PC-3 (cell line): ENCODE measurements around the gene MVB12B. TPM values are rescaled to one million over a fixed set of nuclear protein-coding genes. Genes with fewer than 3 reads are reported as not detected.

ENCODE experiments used
- ATAC-seq: fragments of 200-7000 bp; cut with Tn5 transposase; 2 replicates; pipeline ENCODE4 v1.9.1; 2020; ENCODE audit warnings: mild to moderate bottlenecking, moderate library complexity
- BruUV-seq: library from RNA; stranded (reverse); fragments of 400-500 nt; replicated peaks from 2 replicates; lab custom pipeline; 2021; lab: Mats Ljungman, UMichigan
- CTCF ChIA-PET: fragments of 300-600 bp; sonication (Branson Sonifier 250); formaldehyde crosslinking; loops from one replicate; lab custom pipeline; 2022; ENCODE audit warnings: antibody characterized with exemption; lab: Charles Lee
- POLR2A ChIA-PET: fragments of 300-600 bp; sonication (Branson Sonifier 250); formaldehyde crosslinking; loops from one replicate; lab custom pipeline; 2022; ENCODE audit warnings: antibody characterized with exemption; ENCODE audit not compliant: unreplicated experiment; lab: Charles Lee
- DNase-seq: peaks from one replicate; pipeline ENCODE4 v3.0.0-alpha.2; 2015
- H2AFZ ChIP-seq: fragments of 300-600 bp; sonication (generic); 2 replicates; pipeline ENCODE4 v1.6.0; 2016; ENCODE audit warnings: antibody characterized with exemption, low read length
- H3F3A ChIP-seq: fragments of 300-600 bp; sonication (generic); one replicate; pipeline ENCODE4 v1.6.0; 2017; ENCODE audit warnings: antibody characterized with exemption, low read length, control low read depth, mild to moderate bottlenecking; ENCODE audit not compliant: unreplicated experiment
- H3K27ac ChIP-seq: fragments of 300-600 bp; sonication (generic); 2 replicates; pipeline ENCODE4 v1.5.1; 2016; ENCODE audit warnings: mild to moderate bottlenecking, low read length
- H3K27me3 ChIP-seq: fragments of 300-600 bp; sonication (generic); 2 replicates; pipeline ENCODE4 v1.6.1; 2016; ENCODE audit warnings: low read length, mixed read lengths
- H3K36me3 ChIP-seq: fragments of 300-600 bp; sonication (generic); 2 replicates; pipeline ENCODE4 v1.6.1; 2016; ENCODE audit warnings: low read depth, mixed run types, low read length, mixed read lengths
- H3K4me1 ChIP-seq: fragments of 300-600 bp; sonication (generic); 2 replicates; pipeline ENCODE4 v1.5.1; 2016; ENCODE audit warnings: low read length; ENCODE audit not compliant: insufficient read depth
- H3K4me2 ChIP-seq: fragments of 300-600 bp; sonication (generic); 2 replicates; pipeline ENCODE4 v1.6.0; 2016; ENCODE audit warnings: low read length
- H3K4me3 ChIP-seq: fragments of 300-600 bp; sonication (generic); 2 replicates; pipeline ENCODE4 v1.5.1; 2016; ENCODE audit warnings: mild to moderate bottlenecking, low read length, mixed read lengths
- H3K79me2 ChIP-seq: fragments of 300-600 bp; sonication (generic); 2 replicates; pipeline ENCODE4 v1.6.1; 2017; ENCODE audit warnings: low read length, mixed read lengths
- H3K9ac ChIP-seq: fragments of 300-600 bp; sonication (generic); 2 replicates; pipeline ENCODE4 v1.6.0; 2016; ENCODE audit warnings: mild to moderate bottlenecking, low read length
- H3K9me2 ChIP-seq: fragments of 300-600 bp; sonication (generic); replicated peaks from 2 replicates; pipeline ENCODE4 v1.6.1; 2016; ENCODE audit warnings: mixed run types, low read length, mixed read lengths
- H3K9me3 ChIP-seq: fragments of 300-600 bp; sonication (generic); 2 replicates; pipeline ENCODE4 v1.6.1; 2016; ENCODE audit warnings: low read length, mixed read lengths
- H4K20me1 ChIP-seq: fragments of 300-600 bp; sonication (generic); 2 replicates; pipeline ENCODE4 v1.6.1; 2016; ENCODE audit warnings: low read length, mixed read lengths
- CTCF ChIP-seq: fragments of 300-600 bp; sonication (generic); conservative IDR thresholded peaks from 2 replicates; pipeline ENCODE4 v1.5.1; 2017; ENCODE audit warnings: antibody characterized with exemption, low read depth, mild to moderate bottlenecking, low read length
- EZH2 ChIP-seq: fragments of 300-600 bp; sonication (generic); IDR thresholded peaks from one replicate; pipeline ENCODE4 v1.6.1; 2017; ENCODE audit warnings: antibody characterized with exemption, mild to moderate bottlenecking, low read length; ENCODE audit not compliant: unreplicated experiment
- EZH2phosphoT487 ChIP-seq: fragments of 300-600 bp; sonication (generic); IDR thresholded peaks from 2 replicates; pipeline ENCODE4 v1.6.1; 2018; ENCODE audit warnings: mild to moderate bottlenecking, antibody characterized with exemption, low read length, borderline replicate concordance
- intact Hi-C: fragments of 100-400 bp; cut with micrococcal nuclease; formaldehyde crosslinking; loops from 2 replicates; pipeline ENCODE4 v1.9.0; 2023
- total RNA-seq: library from RNA; depleted of rRNA; stranded (reverse); fragments of >200 nt; gene quantifications from 2 replicates; pipeline ENCODE4 v1.2.3, GENCODE V29; 2014

MVB12B gene
- total RNA-seq, 1 experiment from 2014 or later = 7.2 TPM

DNA sequence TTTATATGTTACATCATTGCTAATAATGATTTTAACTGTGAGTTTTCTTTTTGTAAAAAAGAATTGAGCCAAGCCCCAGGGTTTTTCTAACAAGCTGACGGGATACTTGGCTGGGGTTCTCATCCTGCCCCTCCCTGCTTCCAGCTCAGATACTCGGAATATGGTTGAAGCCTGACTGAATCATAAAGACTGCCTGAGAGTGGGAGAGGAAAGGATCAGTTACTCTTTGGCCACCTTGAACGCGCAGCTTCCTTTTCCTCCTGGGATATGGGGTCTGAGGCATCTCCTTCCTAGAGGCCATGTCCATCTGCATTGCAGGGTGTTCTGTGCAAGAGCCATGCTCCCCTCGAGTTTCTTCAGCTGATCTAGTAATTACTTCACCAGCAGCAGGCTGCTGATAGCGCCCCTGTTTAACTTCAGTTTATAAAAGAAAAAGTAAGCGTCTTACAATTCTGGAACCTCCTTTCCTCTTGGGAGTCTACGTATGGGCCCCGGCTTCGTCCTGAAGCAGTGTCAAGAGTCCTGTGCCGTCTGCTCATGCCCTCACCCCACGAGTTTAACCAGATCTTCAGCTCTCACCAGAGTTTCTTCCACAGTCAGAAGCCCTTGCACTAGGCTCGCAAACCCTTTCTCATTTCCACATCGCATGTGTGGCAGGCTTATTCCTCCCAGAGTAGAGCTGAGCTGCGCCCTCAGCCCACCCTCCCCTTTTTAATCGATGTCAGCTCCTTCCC, 130.0 kb downstream of the MVB12B start:
- Histone ChIP-seq H3F3A (no peaks in the 10 kb centered on the region), H3K9me3 (no peaks in the 10 kb centered on the region), H3K27ac (no peak overlapping the region), H4K20me1 (no peaks in the 10 kb centered on the region), H3K79me2 (no peaks in the 10 kb centered on the region), H3K4me2 (no peak overlapping the region), H3K9me2 (no peaks in the 10 kb centered on the region), H3K4me1 (no peaks in the 10 kb centered on the region), H2AFZ (no peak overlapping the region), H3K27me3 (no peaks in the 10 kb centered on the region), H3K9ac (no peak overlapping the region), H3K36me3 (no peaks in the 10 kb centered on the region), H3K4me3 (no peak overlapping the region)
- BruUV-seq = no TSS peak
- CTCF ChIA-PET = no interaction called here
- ATAC-seq (no peak), DNase-seq (no peak)
- intact Hi-C loops = no loop called here
- POLR2A ChIA-PET = no interaction called here
- TF ChIP-seq EZH2phosphoT487 (no peak), EZH2 (no peak), CTCF (no peak)

DNA sequence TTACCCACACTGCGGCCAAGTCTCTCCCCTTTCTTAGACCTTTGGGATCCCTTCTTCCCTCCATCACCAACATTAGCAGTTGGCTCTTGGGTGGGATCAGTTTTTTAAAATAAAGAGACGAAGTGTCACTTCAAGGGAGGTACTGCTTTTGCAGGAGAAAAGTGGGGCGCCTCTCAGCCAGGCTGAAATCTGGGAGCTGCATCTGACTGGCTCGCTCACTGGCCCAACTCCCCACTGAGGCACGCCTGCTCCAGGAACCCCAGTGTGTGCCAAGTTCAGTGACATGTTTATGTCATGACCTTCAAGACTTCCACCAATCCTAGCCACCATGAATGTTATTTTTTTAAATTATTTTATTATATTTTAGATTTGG, 130.5 kb downstream of the MVB12B start:
- H3K4me1 ChIP-seq = no peaks in the 10 kb centered on the region
- no peak overlapping the region for H2AFZ ChIP-seq
- no peak for TF ChIP-seq EZH2phosphoT487
- TF ChIP-seq EZH2 = no peak
- TF ChIP-seq CTCF = no peak

DNA sequence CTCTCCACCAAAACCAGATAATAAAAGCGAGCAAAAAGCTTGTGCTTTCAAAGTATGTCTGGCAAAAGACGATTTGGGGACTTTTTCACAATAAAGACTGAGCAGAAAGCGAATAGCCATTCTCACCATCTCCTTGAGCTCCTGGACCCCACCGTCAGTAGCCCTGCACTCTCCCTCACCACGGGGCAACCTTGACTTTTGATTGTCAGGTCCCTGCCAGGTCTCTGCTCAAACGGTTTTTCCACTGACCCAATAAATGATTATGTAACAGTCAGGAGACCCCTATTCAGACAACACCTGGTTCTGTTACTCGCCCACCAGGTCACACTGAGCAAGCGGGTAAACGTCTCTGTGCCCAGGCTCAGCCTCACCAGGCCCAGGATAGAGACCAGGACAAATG, 131.3 kb downstream of the MVB12B start:
- BruUV-seq = no TSS peak
- H3K27me3 ChIP-seq = no peaks in the 10 kb centered on the region
- no peaks in the 10 kb centered on the region for H3K9me2 ChIP-seq
- H3K9me3 ChIP-seq = no peaks in the 10 kb centered on the region
- H3K4me1 ChIP-seq = no peaks in the 10 kb centered on the region
- TF ChIP-seq EZH2 (no peak), EZH2phosphoT487 (no peak), CTCF (no peak)
- H3K36me3 ChIP-seq = no peaks in the 10 kb centered on the region
- ATAC-seq = no peak
- no peak overlapping the region for H3K9ac ChIP-seq
- POLR2A ChIA-PET = no interaction called here
- no peak for DNase-seq
- no peak overlapping the region for H3K4me3 ChIP-seq
- no peaks in the 10 kb centered on the region for H4K20me1 ChIP-seq
- H2AFZ ChIP-seq = no peak overlapping the region
- intact Hi-C loops = no loop called here
- no peaks in the 10 kb centered on the region for H3F3A ChIP-seq
- H3K79me2 ChIP-seq = no peaks in the 10 kb centered on the region
- H3K27ac ChIP-seq = no peak overlapping the region
- H3K4me2 ChIP-seq = no peak overlapping the region
- CTCF ChIA-PET = no interaction called here

More for the DNA sequence above, 130.5 kb downstream of the MVB12B start:
- CTCF ChIA-PET = no interaction called here
- no peak for ATAC-seq
- Histone ChIP-seq H3F3A (no peaks in the 10 kb centered on the region), H3K4me2 (no peak overlapping the region), H3K4me3 (no peak overlapping the region), H3K9me2 (no peaks in the 10 kb centered on the region), H3K9ac (no peak overlapping the region), H3K36me3 (no peaks in the 10 kb centered on the region), H3K9me3 (no peaks in the 10 kb centered on the region), H3K27ac (no peak overlapping the region), H4K20me1 (no peaks in the 10 kb centered on the region), H3K27me3 (no peaks in the 10 kb centered on the region), H3K79me2 (no peaks in the 10 kb centered on the region)
- BruUV-seq = no TSS peak
- intact Hi-C loops = no loop called here
- DNase-seq = no peak
- POLR2A ChIA-PET = no interaction called here
